IMR-90 (cell line): Measurements from ENCODE around the gene EMC8.

Experiments
- BHLHE40 ChIP-seq: fragments of 150-350 bp; IDR thresholded peaks from 2 replicates; pipeline ENCODE4 v1.6.1; 2016; ENCODE audit warnings: mild to moderate bottlenecking, low read depth, low read length
- CEBPB ChIP-seq: IDR thresholded peaks from 2 replicates; pipeline ENCODE4 v1.6.1; 2012; ENCODE audit warnings: low read depth, low read length, improper control_type of control experiment
- CTCF ChIP-seq: conservative IDR thresholded peaks from 2 replicates; pipeline ENCODE4 v1.5.1; 2012; ENCODE audit warnings: mild to moderate bottlenecking, low read depth, low read length, improper control_type of control experiment
- FOS ChIP-seq: fragments of 150-350 bp; IDR thresholded peaks from 2 replicates; pipeline ENCODE4 v1.6.1; 2016; ENCODE audit warnings: low read depth, low read length
- MAFK ChIP-seq: IDR thresholded peaks from 2 replicates; pipeline ENCODE4 v1.6.1; 2012; ENCODE audit warnings: low read depth, low read length, improper control_type of control experiment
- NFE2L2 ChIP-seq: fragments of 150-350 bp; IDR thresholded peaks from 2 replicates; pipeline ENCODE4 v1.6.1; 2016; ENCODE audit warnings: low read depth, mild to moderate bottlenecking, low read length
- POLR2A ChIP-seq: IDR thresholded peaks from 2 replicates; pipeline ENCODE4 v1.6.1; 2012; ENCODE audit warnings: mild to moderate bottlenecking, low read depth, low read length
- RAD21 ChIP-seq: IDR thresholded peaks from 2 replicates; pipeline ENCODE4 v1.6.1; 2012; ENCODE audit warnings: low read length, improper control_type of control experiment
- SMC3 ChIP-seq: fragments of 150-350 bp; IDR thresholded peaks from 2 replicates; pipeline ENCODE4 v1.6.1; 2016; ENCODE audit warnings: low read depth, mild to moderate bottlenecking, antibody characterized with exemption, low read length, moderate library complexity

DNA sequence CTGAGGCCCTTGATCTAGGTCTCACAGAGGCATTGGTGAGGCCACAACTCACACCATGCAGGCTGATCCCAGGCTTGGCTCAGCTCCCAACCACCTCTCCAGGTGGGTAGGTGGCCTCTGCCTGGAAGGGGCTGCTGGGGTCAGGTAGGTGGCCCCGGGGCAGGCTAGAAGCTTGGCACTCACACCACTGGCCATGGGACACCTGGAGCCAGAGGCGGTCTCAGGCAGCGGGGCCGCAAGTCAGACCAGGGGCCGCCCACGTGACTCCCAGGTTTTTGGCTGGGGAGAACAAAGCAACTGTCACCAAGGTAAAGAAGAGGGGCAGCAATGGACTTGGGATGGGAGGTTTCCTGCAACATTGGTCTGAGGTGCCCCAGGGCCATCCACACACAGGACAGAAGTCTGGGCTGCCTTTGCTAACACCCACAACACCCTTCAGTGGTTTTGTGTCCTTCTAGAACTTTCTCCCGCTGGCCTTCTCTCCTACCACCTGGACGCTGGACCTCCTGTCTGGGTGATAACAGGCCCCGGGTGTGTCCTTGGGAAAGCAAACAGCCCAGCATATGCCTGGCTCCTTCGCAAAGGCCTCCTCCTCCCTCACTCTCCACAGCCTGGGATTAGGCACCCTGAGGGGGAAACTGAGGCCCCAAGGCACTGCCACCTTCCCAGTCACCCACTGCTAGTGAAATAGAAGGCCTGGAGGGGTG lies 64.9 kb downstream of the EMC8 start:
- TF ChIP-seq POLR2A = no peak
- no peak for TF ChIP-seq CTCF
- TF ChIP-seq MAFK = no peak
- no peak for TF ChIP-seq RAD21
- TF ChIP-seq FOS = no peak
- TF ChIP-seq CEBPB = no peak
- no peak for TF ChIP-seq NFE2L2
- no peak for TF ChIP-seq BHLHE40
- no peak for TF ChIP-seq SMC3
